ENCODE results near the gene DLGAP1.

DLGAP1 gene

GRCh38 chr18:3930126-3931012 is 524.7 kb downstream of the DLGAP1 start:
- no peak for TF ChIP-seq CTCF (IDR thresholded peaks at IDR 0.05)
- TF ChIP-seq ZFX (IDR thresholded peaks at IDR 0.05; ENCODE audit: borderline replicate concordance), result no peak
- H3K27ac ChIP-seq, result no peak overlapping the region

GRCh38 chr18:3924455-3924854 is 530.7 kb downstream of the DLGAP1 start:
- TF ChIP-seq ZFX (IDR thresholded peaks at IDR 0.05; ENCODE audit: borderline replicate concordance) (no peak), CTCF (IDR thresholded peaks at IDR 0.05) (no peak)
- H3K27ac ChIP-seq, result no peak overlapping the region

GRCh38 chr18:3923750-3924149 is 531.4 kb downstream of the DLGAP1 start:
- no peak overlapping the region for H3K27ac ChIP-seq
- TF ChIP-seq ZFX (IDR thresholded peaks at IDR 0.05; ENCODE audit: borderline replicate concordance), result no peak
- TF ChIP-seq CTCF (IDR thresholded peaks at IDR 0.05), result no peak

- no peak overlapping the region for H3K27ac ChIP-seq
- TF ChIP-seq ZFX (IDR thresholded peaks at IDR 0.05; ENCODE audit: borderline replicate concordance) (no peak), CTCF (IDR thresholded peaks at IDR 0.05) (no peak)
Observed at GRCh38 chr18:3921826-3922225, 533.3 kb downstream of the DLGAP1 start.

GRCh38 chr18:3920832-3921231 is 534.3 kb downstream of the DLGAP1 start:
- TF ChIP-seq CTCF (IDR thresholded peaks at IDR 0.05) (no peak), ZFX (IDR thresholded peaks at IDR 0.05; ENCODE audit: borderline replicate concordance) (no peak)
- H3K27ac ChIP-seq, result no peak overlapping the region

GRCh38 chr18:3919396-3920061 is 535.6 kb downstream of the DLGAP1 start:
- TF ChIP-seq ZFX (IDR thresholded peaks at IDR 0.05; ENCODE audit: borderline replicate concordance) (no peak), CTCF (IDR thresholded peaks at IDR 0.05) (no peak)

GRCh38 chr18:3916082-3916481 is 539.0 kb downstream of the DLGAP1 start:
- TF ChIP-seq CTCF (IDR thresholded peaks at IDR 0.05) (no peak), ZFX (IDR thresholded peaks at IDR 0.05; ENCODE audit: borderline replicate concordance) (no peak)
- no peak overlapping the region for H3K27ac ChIP-seq

More at GRCh38 chr18:3919396-3920061, 535.6 kb downstream of the DLGAP1 start:
- no peak overlapping the region for H3K27ac ChIP-seq
